ENCODE data around the gene TMEM147. TPM values are rescaled to one million over a fixed set of nuclear protein-coding genes. Genes with fewer than 3 reads are reported as not detected.

TMEM147 gene
- polyA plus RNA-seq, 1 donor = 48.9 TPM

- DNase-seq = no peak
Measured at GRCh38 chr19:35521124-35521743, 24.2 kb upstream of the TMEM147 start.

GRCh38 chr19:35522745-35523327 lies 22.6 kb upstream of the TMEM147 start:
- DNase-seq = no peak

DNA sequence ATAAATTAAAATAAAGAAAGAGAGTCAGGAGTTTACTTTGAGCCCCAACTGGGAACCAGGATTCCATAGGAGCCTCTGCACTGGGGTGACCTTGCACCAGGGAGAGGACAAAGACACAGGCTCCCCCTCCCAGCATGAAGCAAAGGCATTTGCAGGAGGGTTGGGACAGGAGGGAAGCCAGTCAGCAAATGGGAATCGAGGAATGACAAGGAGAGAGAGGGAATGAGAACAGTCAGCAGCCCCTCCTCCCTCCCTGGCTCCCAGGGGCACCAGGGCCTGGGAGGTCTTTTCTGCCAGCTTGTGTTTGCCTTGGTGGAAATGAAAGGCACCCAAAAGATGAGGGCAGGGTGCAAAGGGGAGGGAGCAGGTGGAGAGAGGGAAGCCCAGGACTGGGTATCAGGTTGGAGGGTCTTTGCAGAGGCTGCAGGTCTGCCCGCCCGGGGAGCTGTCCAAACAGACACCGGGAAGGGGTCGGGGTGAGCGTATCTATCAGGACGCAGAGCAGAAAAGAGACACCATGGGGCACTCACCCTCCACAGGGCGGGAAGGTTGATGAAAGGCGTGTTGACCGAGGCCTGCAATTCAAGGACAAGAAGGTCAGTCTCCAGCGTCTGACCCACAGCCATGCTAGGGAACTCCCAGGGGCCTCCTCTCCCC lies 21.1 kb upstream of the TMEM147 start:
- no peak for DNase-seq

DNA sequence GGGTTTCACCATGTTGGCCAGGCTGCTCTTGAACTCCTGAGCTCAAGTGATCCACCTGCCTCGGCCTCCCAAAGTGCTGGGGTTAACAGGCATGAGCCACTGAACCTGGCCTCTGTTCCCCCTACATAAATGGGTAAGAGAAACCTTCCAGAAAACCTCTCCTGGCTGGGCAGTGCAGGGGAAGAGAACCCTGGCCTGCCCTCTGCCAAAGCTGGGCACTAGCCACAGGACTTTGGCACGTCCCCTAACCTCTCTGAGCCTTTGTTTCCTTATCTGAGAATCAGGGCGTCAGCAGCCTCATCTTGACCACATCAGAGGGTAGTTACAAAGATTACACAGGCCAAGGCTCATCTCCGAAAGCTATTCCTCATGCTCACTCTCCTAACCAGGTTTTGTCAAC lies 19.6 kb upstream of the TMEM147 start:
- no peak for DNase-seq

DNA sequence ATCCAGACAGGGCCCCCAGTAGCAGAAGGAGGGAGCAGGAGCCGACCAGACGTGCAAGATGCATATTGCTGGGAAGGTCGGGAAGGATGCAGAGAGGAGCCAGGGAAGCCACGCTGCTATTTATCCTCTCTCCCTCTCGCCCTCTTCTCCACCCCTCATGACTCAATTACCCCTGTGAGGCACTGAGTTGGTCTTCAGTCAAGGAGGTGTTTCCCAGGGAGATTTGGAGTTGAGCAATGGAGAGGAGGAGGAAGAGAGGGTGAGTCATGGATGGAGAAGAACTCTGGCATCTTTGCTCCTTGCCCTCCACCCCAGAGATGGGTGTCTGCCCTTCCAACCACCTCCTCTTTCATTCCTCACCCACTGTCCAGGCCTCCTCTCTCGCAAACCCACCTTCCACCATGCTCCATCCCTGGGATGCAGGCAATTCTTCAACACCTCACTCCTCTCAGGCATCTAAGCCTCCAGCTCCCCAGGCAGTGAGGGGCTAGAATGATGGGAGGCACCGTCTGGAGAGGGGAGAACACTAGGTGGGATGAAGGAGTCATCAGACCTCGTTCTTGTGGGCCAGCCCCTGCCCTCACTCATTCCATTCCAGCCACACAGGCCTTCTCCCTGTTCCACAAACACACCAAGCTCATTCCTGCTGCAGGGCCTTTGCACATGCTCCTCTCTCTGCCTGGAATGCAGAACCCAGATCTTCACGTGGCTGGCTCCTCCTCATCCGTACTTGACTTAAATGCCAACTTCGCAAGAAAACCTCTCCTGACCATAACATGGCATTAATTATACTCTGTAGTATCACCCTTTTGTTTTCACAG lies 17.0 kb upstream of the TMEM147 start, which contains the start of gene SBSN:
SBSN (minus strand) TSS at position 94 of the 821 bp plus-strand sequence; CDS start at position 64, 30 bp downstream.
- no peak for DNase-seq

DNA sequence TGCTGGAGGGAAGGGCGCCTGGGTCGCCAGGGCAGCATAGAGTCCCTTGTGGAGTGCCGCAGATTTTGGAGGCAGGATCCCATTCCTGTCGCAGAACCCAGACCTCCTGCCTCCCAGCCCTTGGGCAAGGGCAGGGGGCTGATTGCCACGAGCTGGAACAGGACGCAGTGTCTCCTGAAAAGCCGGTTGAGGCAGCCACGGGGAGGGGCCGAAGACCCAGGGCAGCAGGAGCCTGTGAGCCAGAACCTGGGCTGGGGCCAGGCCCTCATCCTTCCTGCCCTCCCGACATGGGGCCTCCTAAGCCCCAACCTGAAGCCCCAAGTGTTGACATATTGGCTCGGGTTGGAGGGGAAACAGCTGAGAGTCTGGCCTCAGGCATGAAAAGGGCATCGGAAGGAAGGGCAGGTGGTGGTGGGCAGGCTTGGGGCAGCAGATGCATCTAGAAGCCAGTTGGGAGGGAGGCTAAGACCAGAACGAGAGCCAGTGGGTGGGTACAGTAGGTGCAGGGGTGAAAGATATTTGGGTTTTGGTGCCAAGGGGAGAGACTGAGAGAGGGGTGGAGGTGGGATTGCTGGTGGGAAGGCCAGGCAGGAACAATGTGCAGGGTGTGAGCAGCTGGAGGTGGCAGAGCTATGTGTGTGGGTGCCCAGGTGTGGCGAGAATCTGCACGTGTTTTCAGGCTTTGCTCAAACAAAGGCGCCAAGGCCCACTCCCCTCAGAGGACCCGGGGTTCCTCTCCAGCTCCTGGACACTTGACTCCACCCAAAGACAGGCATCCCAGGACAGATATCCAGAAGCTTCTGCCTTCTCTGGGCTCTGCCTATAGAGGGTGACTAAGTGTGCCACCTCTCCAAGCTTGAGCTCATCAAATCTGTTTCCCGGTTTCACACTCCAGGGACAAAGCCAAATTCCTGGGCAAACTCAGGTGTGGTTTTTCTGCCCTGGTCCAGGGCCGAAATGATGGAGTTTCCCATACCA lies 15.9 kb upstream of the TMEM147 start:
- no peak for DNase-seq

GRCh38 chr19:35531291-35531690 lies 14.1 kb upstream of the TMEM147 start:
- DNase-seq = no peak

DNA sequence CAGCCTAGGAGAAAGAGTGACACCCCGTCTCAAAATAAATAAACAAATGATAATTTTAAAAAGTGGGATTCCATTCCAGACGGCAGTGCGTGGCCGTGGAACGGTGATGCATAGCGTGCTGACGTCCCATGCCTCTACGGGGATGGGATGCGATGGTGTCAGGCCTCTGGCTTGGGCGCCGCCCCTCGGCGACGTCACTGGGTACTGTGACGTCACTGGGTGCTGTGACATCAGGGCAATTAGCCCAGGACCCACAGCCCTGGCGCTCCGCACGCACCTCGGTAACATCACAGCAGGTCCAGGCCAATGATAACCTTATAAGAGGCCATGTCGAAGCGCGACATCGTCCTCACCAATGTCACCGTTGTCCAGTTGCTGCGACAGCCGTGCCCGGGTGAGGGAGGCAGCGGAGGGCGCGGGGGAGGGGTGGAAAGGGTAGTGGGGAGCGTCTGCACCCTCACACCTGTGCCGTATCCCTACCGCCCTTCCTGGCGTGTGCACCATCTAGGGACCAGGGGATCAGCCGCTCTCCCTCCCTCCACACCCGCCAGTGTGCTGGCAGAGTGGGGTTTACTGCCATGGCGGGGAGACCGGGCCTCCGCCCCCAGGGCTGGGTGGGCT lies 12.1 kb upstream of the TMEM147 start, which contains the start of gene GAPDHS:
GAPDHS (plus strand) TSS at position 256 of the 621 bp plus-strand sequence; CDS start at position 328, 72 bp downstream.
- DNase-seq = no peak

GRCh38 chr19:35533822-35534392 lies 11.5 kb upstream of the TMEM147 start:
- no peak for DNase-seq

GRCh38 chr19:35534803-35535480 lies 10.5 kb upstream of the TMEM147 start:
- DNase-seq = no peak

DNA sequence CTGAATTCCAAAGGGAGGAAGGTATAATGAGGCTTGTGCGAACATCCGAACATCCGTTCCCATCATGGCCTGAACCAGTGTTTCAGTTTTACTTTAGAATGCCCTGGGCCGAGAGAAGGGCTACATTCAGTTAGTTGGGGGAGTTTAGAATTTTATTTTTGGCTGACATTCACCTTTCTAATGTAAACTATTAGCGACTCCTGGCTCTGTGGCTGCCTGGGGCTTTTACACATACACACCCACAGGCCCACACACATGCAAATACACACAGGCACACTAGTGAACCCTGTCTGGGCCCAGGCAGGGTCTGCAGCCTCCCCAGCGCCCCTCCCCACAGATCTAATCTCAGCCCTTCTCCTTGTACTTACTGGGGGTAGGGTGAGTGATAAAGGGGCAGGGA lies 6.1 kb upstream of the TMEM147 start:
- no peak for DNase-seq

DNA sequence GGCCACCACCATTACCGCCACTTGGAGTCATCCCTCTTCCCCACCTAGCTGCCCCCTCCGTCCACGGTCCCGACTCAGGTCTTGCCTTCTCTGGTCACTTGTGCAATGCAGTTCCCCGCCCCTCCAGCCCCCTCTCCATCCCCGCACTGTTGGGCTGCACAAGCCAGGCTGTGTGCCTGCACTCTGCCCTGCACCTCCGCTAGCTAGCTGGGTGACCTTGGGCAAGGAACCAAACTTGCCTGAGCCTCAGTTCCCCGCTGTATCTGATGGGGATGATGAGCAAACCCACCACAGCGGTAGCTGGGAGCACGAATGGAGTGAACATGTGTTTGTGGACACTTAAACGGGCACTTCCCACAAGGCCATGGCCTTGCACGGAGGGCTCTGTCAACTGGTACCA lies 5.6 kb upstream of the TMEM147 start:
- no peak for DNase-seq

- no peak for DNase-seq
Measured at GRCh38 chr19:35540356-35540927, 5.0 kb upstream of the TMEM147 start.

DNA sequence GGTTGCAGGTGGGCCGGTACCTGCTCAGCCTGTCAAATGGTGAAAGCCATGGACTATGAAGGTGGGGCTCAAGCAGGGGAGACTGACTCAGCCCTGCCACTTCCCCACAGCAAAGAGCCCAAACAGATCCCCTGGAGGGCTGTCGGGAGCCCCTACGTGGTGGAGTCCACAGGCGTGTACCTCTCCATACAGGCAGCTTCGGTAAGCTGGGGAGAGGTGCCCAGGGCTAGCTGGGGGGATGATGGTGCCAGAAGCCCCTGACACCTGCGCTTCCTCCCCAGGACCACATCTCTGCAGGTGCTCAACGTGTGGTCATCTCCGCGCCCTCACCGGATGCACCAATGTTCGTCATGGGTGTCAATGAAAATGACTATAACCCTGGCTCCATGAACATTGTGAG lies 3.2 kb upstream of the TMEM147 start:
- DNase-seq = no peak

DNA sequence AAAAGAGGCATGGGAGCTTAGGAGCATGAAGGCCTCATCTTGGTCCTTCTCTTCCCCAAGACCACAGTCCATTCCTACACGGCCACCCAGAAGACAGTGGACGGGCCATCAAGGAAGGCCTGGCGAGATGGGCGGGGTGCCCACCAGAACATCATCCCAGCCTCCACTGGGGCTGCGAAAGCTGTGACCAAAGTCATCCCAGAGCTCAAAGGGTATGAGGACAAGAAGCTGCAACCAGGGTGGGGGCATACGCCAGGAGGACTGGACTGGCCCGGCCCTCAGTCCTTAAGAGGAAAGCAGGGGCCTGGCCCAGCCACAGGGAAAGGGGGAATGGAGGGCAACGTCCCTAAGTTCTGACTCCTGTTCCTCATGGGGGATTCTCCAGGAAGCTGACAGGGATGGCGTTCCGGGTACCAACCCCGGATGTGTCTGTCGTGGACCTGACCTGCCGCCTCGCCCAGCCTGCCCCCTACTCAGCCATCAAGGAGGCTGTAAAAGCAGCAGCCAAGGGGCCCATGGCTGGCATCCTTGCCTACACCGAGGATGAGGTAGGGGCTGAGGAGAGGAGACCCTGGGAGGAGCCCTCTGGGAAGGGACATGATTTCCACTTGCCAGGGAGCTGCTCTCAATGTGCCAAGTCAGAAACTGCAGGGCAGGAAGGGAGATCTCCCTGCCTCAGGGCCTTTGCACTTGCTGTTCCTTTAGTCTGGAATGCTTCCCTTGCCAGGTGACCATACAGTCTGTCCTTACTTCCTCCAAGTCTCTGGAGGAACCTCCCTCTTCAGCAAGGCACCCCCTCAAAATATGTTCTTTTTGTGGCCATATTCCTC lies 1.9 kb upstream of the TMEM147 start:
- no peak for DNase-seq

- no peak for DNase-seq
Measured at GRCh38 chr19:35544110-35544802, 1.2 kb upstream of the TMEM147 start.

GRCh38 chr19:35545855-35546381 lies 492 bp downstream of the TMEM147 start:
- DNase-seq = no peak

DNA sequence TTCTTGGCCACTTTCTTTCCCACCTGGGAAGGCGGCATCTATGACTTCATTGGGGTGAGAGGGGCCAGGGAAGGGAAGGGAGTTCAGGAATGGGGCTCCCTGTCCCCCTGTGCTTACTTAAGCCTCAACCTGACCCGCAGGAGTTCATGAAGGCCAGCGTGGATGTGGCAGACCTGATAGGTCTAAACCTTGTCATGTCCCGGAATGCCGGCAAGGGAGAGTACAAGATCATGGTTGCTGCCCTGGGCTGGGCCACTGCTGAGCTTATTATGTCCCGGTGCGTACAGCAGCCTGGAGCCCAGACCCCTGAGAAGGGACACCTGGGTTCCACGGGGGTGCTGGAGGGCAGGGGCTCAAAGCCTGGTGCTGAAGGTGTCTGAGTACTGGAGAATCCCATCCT lies 1.1 kb downstream of the TMEM147 start:
- DNase-seq = no peak
